Stimulated activated CD4-positive, alpha-beta T cell treated with anti-CD3 and anti-CD28 coated beads, Interleukin-1b, Interleukin-23, amount 100 ng/mL, for 24 hours (primary cell): ENCODE results near the gene FERMT1.
"Not testable (repeated sequence)": the region's sequence is repeated elsewhere in the genome, so short reads cannot be mapped to it uniquely, and the experiment has no call there.

Experiments
- DNase-seq, 4 experiments: peaks; one replicate each; pipeline ENCODE4 v3.0.0-alpha.2; 2020; ENCODE audit warnings: low read depth in 4 of 4, low spot score in 1 of 4

The FERMT1 gene

GRCh38 chr20:6120491-6120988 lies 2.3 kb downstream of the FERMT1 start:
- DNase-seq, result no peak

GRCh38 chr20:6116758-6117157 lies 6.1 kb downstream of the FERMT1 start:
- DNase-seq, result no peak

- no peak for DNase-seq
These were observed 7.5 kb downstream of the FERMT1 start for GRCh38 chr20:6115221-6115895.

- DNase-seq, result no peak
These were observed 8.1 kb downstream of the FERMT1 start for GRCh38 chr20:6114696-6115095.

- DNase-seq, result no peak
These were observed 8.9 kb downstream of the FERMT1 start for GRCh38 chr20:6113951-6114350.

GRCh38 chr20:6112965-6113364 lies 9.9 kb downstream of the FERMT1 start:
- DNase-seq, result not testable (repeated sequence)

- DNase-seq, result no peak
These were observed 14.5 kb downstream of the FERMT1 start for GRCh38 chr20:6108330-6108729.

GRCh38 chr20:6104493-6105188 lies 18.2 kb downstream of the FERMT1 start:
- DNase-seq, result no peak

GRCh38 chr20:6103301-6103700 lies 19.5 kb downstream of the FERMT1 start:
- no peak for DNase-seq

GRCh38 chr20:6101346-6101745 lies 21.5 kb downstream of the FERMT1 start:
- DNase-seq, result no peak

- no peak for DNase-seq
These were observed 22.6 kb downstream of the FERMT1 start for GRCh38 chr20:6100246-6100645.

GRCh38 chr20:6099819-6100218 lies 23.0 kb downstream of the FERMT1 start:
- no peak for DNase-seq

GRCh38 chr20:6095409-6095808 lies 27.4 kb downstream of the FERMT1 start:
- DNase-seq, result no peak

GRCh38 chr20:6094565-6094964 lies 28.3 kb downstream of the FERMT1 start:
- DNase-seq, result no peak

GRCh38 chr20:6094063-6094462 lies 28.8 kb downstream of the FERMT1 start:
- no peak for DNase-seq

- DNase-seq, result no peak
These were observed 31.2 kb downstream of the FERMT1 start for GRCh38 chr20:6091661-6092060.

GRCh38 chr20:6086868-6087267 lies 36.0 kb downstream of the FERMT1 start:
- DNase-seq, result no peak

GRCh38 chr20:6083926-6084325 lies 38.9 kb downstream of the FERMT1 start:
- no peak for DNase-seq

GRCh38 chr20:6081236-6081635 lies 41.6 kb downstream of the FERMT1 start:
- DNase-seq, result no peak

GRCh38 chr20:6079016-6079415 lies 43.8 kb downstream of the FERMT1 start:
- no peak for DNase-seq

- no peak for DNase-seq
These were observed 47.2 kb downstream of the FERMT1 start for GRCh38 chr20:6075428-6076219.

GRCh38 chr20:6074784-6075183 lies 48.0 kb downstream of the FERMT1 start:
- no peak for DNase-seq
